ENCODE data around the gene CSNK2A2.

CSNK2A2 gene

GRCh38 chr16:58109330-58109729 is 88.6 kb downstream of the CSNK2A2 start:
- no peak for DNase-seq
